Endothelial cell of umbilical vein (primary cell): ENCODE data around the gene ADGRB2. TPM values are rescaled to one million over a fixed set of nuclear protein-coding genes. Genes with fewer than 3 reads are reported as not detected.

Experiments
- BruUV-seq: library from RNA; stranded (reverse); fragments of 400-500 nt; replicated peaks from 2 replicates; lab custom pipeline; 2021; lab: Mats Ljungman, UMichigan
- CTCF ChIA-PET: fragments of 300-600, 350-600 bp; sonication (Branson Sonifier 250); formaldehyde crosslinking; loops from one replicate; lab custom pipeline; 2021; ENCODE audit warnings: antibody characterized with exemption, inconsistent platforms; lab: Charles Lee
- POLR2A ChIA-PET: fragments of 300-600, 350-600 bp; sonication (Branson Sonifier 250); formaldehyde crosslinking; loops from one replicate; lab custom pipeline; 2021; ENCODE audit warnings: antibody characterized with exemption, inconsistent platforms; lab: Charles Lee
- DNase-seq: peaks from one replicate; pipeline ENCODE4 v3.0.0-alpha.2; 2011; ENCODE audit warnings: low read depth, low spot score
- FAIRE-seq: peaks from 2 replicates; lab custom pipeline; 2011; peaks lifted over from hg19 to GRCh38; lab: Jason Lieb, UNC
- H2AFZ ChIP-seq: 2 replicates; pipeline ENCODE4 v1.6.0; 2012; ENCODE audit warnings: low read depth, low read length, control low read depth, inconsistent platforms
- H3K27ac ChIP-seq: 2 replicates; pipeline ENCODE4 v1.5.1; 2011; ENCODE audit warnings: low read depth, mild to moderate bottlenecking, control low read depth, low read length, moderate library complexity; ENCODE audit not compliant: insufficient read depth
- H3K27me3 ChIP-seq, 2 experiments: 2 replicates each; pipeline versions ENCODE4 v1.6.0 to v1.6.1; 2011; ENCODE audit warnings: low read length in 2 of 2, mixed read lengths in 1 of 2; ENCODE audit not compliant: control insufficient read depth in 2 of 2, insufficient read depth in 2 of 2
- H3K36me3 ChIP-seq, 2 experiments: 2 replicates in 1 of 2; 3 replicates in 1 of 2; pipeline ENCODE4 v1.5.1; 2011; ENCODE audit warnings: low read length in 2 of 2, mild to moderate bottlenecking in 1 of 2, moderate library complexity in 1 of 2; ENCODE audit not compliant: control insufficient read depth in 2 of 2, insufficient read depth in 2 of 2; ENCODE audit errors: extremely low read depth in 1 of 2
- H3K4me1 ChIP-seq: 3 replicates; pipeline ENCODE4 v1.5.1; 2011; ENCODE audit warnings: mild to moderate bottlenecking, low read length; ENCODE audit not compliant: control insufficient read depth, insufficient read depth; ENCODE audit errors: extremely low read depth
- H3K4me2 ChIP-seq: 2 replicates; pipeline ENCODE4 v1.6.1; 2011; ENCODE audit warnings: low read length, control low read depth, mixed read lengths; ENCODE audit not compliant: insufficient read depth
- H3K4me3 ChIP-seq, 3 experiments: fragments of 200-600 bp in 1 of 3; sonication (generic), shearing (Covaris generic) in 1 of 3; replicated peaks in 1 of 3; 2 replicates each; pipeline ENCODE4 v1.5.1; 2011 to 2016; ENCODE audit warnings: control low read depth in 3 of 3, low read length in 3 of 3, mild to moderate bottlenecking in 2 of 3, inconsistent platforms in 1 of 3, low read depth in 1 of 3, moderate library complexity in 1 of 3; ENCODE audit not compliant: insufficient read depth in 1 of 3
- H3K79me2 ChIP-seq: 2 replicates; pipeline ENCODE4 v1.6.0; 2012; ENCODE audit warnings: low read length, inconsistent platforms; ENCODE audit not compliant: control insufficient read depth, insufficient read depth
- H3K9ac ChIP-seq: replicated peaks from 2 replicates; pipeline ENCODE3; 2011; ENCODE audit warnings: low read length, control low read depth; ENCODE audit not compliant: insufficient read depth; ENCODE audit errors: extremely low read depth
- H3K9me1 ChIP-seq: replicated peaks from 3 replicates; pipeline ENCODE4 v1.6.0; 2011; ENCODE audit warnings: mild to moderate bottlenecking, low read length; ENCODE audit not compliant: control insufficient read depth, insufficient read depth; ENCODE audit errors: extremely low read depth
- H3K9me3 ChIP-seq: replicated peaks from 2 replicates; pipeline ENCODE4 v1.5.1; 2012; ENCODE audit warnings: low read length, inconsistent platforms; ENCODE audit not compliant: control insufficient read depth, insufficient read depth
- H4K20me1 ChIP-seq: replicated peaks from 2 replicates; pipeline ENCODE3; 2011; ENCODE audit warnings: mild to moderate bottlenecking, low read length; ENCODE audit not compliant: control insufficient read depth, insufficient read depth; ENCODE audit errors: extremely low read depth
- EZH2 ChIP-seq: IDR thresholded peaks from 2 replicates; pipeline ENCODE4 v1.6.1; 2012; ENCODE audit warnings: borderline replicate concordance, low read depth, mild to moderate bottlenecking, moderate library complexity, low read length, inconsistent platforms; ENCODE audit not compliant: severe bottlenecking
- FOS ChIP-seq: IDR thresholded peaks from 2 replicates; pipeline ENCODE4 v1.6.1; 2011; ENCODE audit warnings: mild to moderate bottlenecking, low read length, moderate library complexity, borderline replicate concordance; ENCODE audit not compliant: insufficient read depth
- GATA2 ChIP-seq: IDR thresholded peaks from 2 replicates; pipeline ENCODE4 v1.7.0; 2011; ENCODE audit warnings: low read depth, mild to moderate bottlenecking, moderate library complexity, mixed read lengths, low read length; ENCODE audit not compliant: insufficient read length, insufficient read depth
- JUN ChIP-seq: IDR thresholded peaks from 2 replicates; pipeline ENCODE4 v1.6.1; 2011; ENCODE audit warnings: borderline replicate concordance, low read depth; ENCODE audit not compliant: insufficient read length, insufficient read depth
- MYC ChIP-seq: IDR thresholded peaks from one replicate; pipeline ENCODE4 v1.6.1; 2011; ENCODE audit warnings: mild to moderate bottlenecking, low read depth, low read length
- POLR2A ChIP-seq: IDR thresholded peaks from 2 replicates; pipeline ENCODE4 v1.6.1; 2012; ENCODE audit warnings: low read depth, mild to moderate bottlenecking, control low read depth, low read length
- POLR2AphosphoS5 ChIP-seq: IDR thresholded peaks from 2 replicates; pipeline ENCODE4 v1.6.1; 2012; ENCODE audit warnings: low read depth, mild to moderate bottlenecking, control low read depth, low read length, moderate library complexity; ENCODE audit not compliant: insufficient read depth
- dilution Hi-C: fragments of 300-500 bp; cut with MboI; formaldehyde crosslinking; loops from one replicate; pipeline ENCODE4 v1.15.0; 2019; ENCODE audit warnings: low sequenced_read_pairs; ENCODE audit not compliant: extremely low pct_ligation_motif_present
- intact Hi-C: fragments of 100-400 bp; cut with micrococcal nuclease; formaldehyde crosslinking; loops from one replicate; pipeline ENCODE4 v1.10.0; 2022
- polyA plus RNA-seq, 4 experiments: library from polyadenylated mRNA; depleted of rRNA in 3 of 4; stranded (reverse) in 3 of 4; unstranded in 1 of 4; fragments of >200 nt; gene quantifications; 2 replicates each; pipeline versions ENCODE4 v1.2.1 to v1.2.3, GENCODE V29; 2011 to 2012; ENCODE audit warnings: missing spikeins in 1 of 4
- total RNA-seq: library from RNA; stranded (reverse); gene quantifications from 2 replicates; pipeline ENCODE4 v1.2.3, GENCODE V29; 2021
- TF ChIP-seq, protein P1 (sequence below), 2 donors: IDR thresholded peaks; 1 replicate in 1 of 2; 2 replicates in 1 of 2; pipeline ENCODE4 v1.5.1; 2011; ENCODE audit warnings: low read length in 2 of 2, mild to moderate bottlenecking in 2 of 2, moderate library complexity in 2 of 2, control low read depth in 1 of 2, inconsistent platforms in 1 of 2, low read depth in 1 of 2; ENCODE audit not compliant: insufficient read depth in 1 of 2; ENCODE audit errors: extremely low read depth in 1 of 2
- TF ChIP-seq, protein P2 (sequence below): IDR thresholded peaks from 2 replicates; pipeline ENCODE4 v1.6.1; 2011; ENCODE audit not compliant: insufficient read depth, insufficient read length

The ADGRB2 gene
- total and polyA plus RNA-seq, 2 donors (not counting 3 experiments of a cell fraction or from before 2014, with no cell fraction given) = 1.3 to 1.5 TPM

DNA sequence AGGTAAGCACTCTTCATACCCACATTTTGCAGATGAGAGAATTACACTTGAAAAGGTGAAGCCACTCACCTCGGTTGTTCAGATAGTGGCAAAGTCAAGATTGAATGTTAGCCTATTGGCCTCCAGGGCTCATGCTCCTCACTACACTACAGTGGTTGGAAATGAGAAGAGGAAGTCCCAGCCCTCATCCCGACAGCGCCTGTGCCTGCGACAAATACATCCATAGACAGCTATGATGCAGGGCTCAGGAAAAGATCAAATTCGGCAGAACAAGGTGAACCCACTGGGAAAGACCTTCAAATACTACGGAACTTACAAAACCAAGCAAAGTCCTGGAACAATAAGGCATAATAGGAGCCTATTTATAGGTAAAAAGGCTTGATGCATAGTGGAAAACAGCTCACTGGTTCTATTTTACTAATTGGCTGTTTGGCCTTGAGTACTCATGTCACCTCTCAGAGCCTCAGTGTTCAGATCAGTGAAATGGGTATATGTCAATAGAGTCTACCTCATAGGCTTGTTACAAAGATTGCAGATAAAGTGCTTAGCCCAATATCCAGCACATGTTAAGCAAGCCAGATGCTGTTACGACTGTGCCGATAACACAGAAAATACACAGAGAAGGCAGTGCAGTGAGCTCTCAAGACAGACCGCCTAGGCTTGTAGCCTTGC is 48.2 kb upstream of the ADGRB2 start:
- intact Hi-C loops (no loop called here), dilution Hi-C loops (no loop called here)
- no peak overlapping the region for H3K9ac ChIP-seq
- DNase-seq = no peak
- no peak for FAIRE-seq
- no peak overlapping the region for H3K4me3 ChIP-seq
- no peaks in the 10 kb centered on the region for H3K9me1 ChIP-seq
- no peaks in the 10 kb centered on the region for H3K27me3 ChIP-seq
- no TSS peak for BruUV-seq
- TF ChIP-seq, protein P1, sequence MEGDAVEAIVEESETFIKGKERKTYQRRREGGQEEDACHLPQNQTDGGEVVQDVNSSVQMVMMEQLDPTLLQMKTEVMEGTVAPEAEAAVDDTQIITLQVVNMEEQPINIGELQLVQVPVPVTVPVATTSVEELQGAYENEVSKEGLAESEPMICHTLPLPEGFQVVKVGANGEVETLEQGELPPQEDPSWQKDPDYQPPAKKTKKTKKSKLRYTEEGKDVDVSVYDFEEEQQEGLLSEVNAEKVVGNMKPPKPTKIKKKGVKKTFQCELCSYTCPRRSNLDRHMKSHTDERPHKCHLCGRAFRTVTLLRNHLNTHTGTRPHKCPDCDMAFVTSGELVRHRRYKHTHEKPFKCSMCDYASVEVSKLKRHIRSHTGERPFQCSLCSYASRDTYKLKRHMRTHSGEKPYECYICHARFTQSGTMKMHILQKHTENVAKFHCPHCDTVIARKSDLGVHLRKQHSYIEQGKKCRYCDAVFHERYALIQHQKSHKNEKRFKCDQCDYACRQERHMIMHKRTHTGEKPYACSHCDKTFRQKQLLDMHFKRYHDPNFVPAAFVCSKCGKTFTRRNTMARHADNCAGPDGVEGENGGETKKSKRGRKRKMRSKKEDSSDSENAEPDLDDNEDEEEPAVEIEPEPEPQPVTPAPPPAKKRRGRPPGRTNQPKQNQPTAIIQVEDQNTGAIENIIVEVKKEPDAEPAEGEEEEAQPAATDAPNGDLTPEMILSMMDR (IDR thresholded peaks at IDR 0.05; ENCODE audit: extremely low read depth in 1 of 2, insufficient read depth in 1 of 2, low read depth in 1 of 2, low read length in 2 of 2) = no peak
- no peak for TF ChIP-seq POLR2AphosphoS5
- no peak for TF ChIP-seq POLR2A
- TF ChIP-seq, protein P2, sequence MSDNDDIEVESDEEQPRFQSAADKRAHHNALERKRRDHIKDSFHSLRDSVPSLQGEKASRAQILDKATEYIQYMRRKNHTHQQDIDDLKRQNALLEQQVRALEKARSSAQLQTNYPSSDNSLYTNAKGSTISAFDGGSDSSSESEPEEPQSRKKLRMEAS = no peak
- no peak for TF ChIP-seq EZH2
- TF ChIP-seq FOS = no peak
- no peak for TF ChIP-seq MYC
- no peak for TF ChIP-seq JUN
- TF ChIP-seq GATA2 = no peak
- no peaks in the 10 kb centered on the region for H3K9me3 ChIP-seq
- H3K27ac ChIP-seq = no peak overlapping the region
- H3K79me2 ChIP-seq = no peaks in the 10 kb centered on the region
- H3K4me2 ChIP-seq = no peak overlapping the region
- ChIA-PET POLR2A (no interaction called here), CTCF (interaction anchor here (0.9 to 4.0 kb wide), 3 partner anchors 23 to 152 kb away, joined by 3 to 18 read pairs (median 11); partner anchors contain the start of gene PTP4A2)
- no peaks in the 10 kb centered on the region for H4K20me1 ChIP-seq
- H3K36me3 ChIP-seq = no peaks in the 10 kb centered on the region
- peaks cover 3% of the 10 kb centered on the region for H3K4me1 ChIP-seq
- no peak overlapping the region for H2AFZ ChIP-seq
